ENCODE results near the gene FCGR2B. TPM values are rescaled to one million over a fixed set of nuclear protein-coding genes. Genes with fewer than 3 reads are reported as not detected.

The FCGR2B gene
- total RNA-seq, 1 donor from 2014 or later, result not detected

Other genes with a start within 250 kb of the FCGR2B start
- gene FCGR2A, start 157.7 kb upstream of the FCGR2B start, total RNA-seq, result not detected in 2 replicates
- gene HSPA6, start 138.6 kb upstream of the FCGR2B start, total RNA-seq, result 0.13 and 0.95 TPM in 2 replicates
- gene FCGR3A, start 113.3 kb upstream of the FCGR2B start, total RNA-seq, result not detected in 2 replicates
- gene FCGR3B, start 32.0 kb upstream of the FCGR2B start, total RNA-seq, result not detected in 2 replicates
- gene FCRLA, start 44.1 kb downstream of the FCGR2B start, total RNA-seq, result not detected in 2 replicates
- 0.33 and 0.60 TPM in 2 replicates for gene FCRLB, start 58.4 kb downstream of the FCGR2B start, total RNA-seq
- gene DUSP12, start 86.6 kb downstream of the FCGR2B start, total RNA-seq, result 38.8 and 39.5 TPM in 2 replicates
- 51.0 and 54.6 TPM in 2 replicates for gene ATF6, start 103.2 kb downstream of the FCGR2B start, total RNA-seq

Measured in pulmonary artery endothelial cell (primary cell).